GM23338 (cell line): ENCODE data around the gene SPACA7.

Experiments
- CREB1 ChIP-seq: fragments of 250-450 bp; sonication (Bioruptor Pico); IDR thresholded peaks from 2 replicates; pipeline ENCODE4 v1.5.0; 2020; ENCODE audit warnings: low read depth, mild to moderate bottlenecking, moderate library complexity
- EZH2 ChIP-seq: fragments of 200-600 bp; sonication (generic); IDR thresholded peaks from one replicate; pipeline ENCODE4 v1.8.0; 2017; ENCODE audit warnings: antibody characterized with exemption, mild to moderate bottlenecking, low read depth; ENCODE audit not compliant: unreplicated experiment
- EZH2phosphoT487 ChIP-seq: fragments of 200-600 bp; sonication (generic); IDR thresholded peaks from one replicate; pipeline ENCODE4 v1.8.1; 2018; ENCODE audit warnings: antibody characterized with exemption; ENCODE audit not compliant: unreplicated experiment
- JUNB ChIP-seq: IDR thresholded peaks from one replicate; pipeline ENCODE4 v1.6.1; 2016; ENCODE audit warnings: antibody characterized with exemption; ENCODE audit not compliant: unreplicated experiment
- NANOG ChIP-seq: IDR thresholded peaks from 2 replicates; pipeline ENCODE4 v1.6.1; 2016; ENCODE audit warnings: antibody characterized with exemption, borderline replicate concordance
- POLR2AphosphoS5 ChIP-seq: IDR thresholded peaks from 2 replicates; pipeline ENCODE4 v1.6.1; 2016; ENCODE audit warnings: antibody characterized with exemption, low read depth
- STAT1 ChIP-seq: IDR thresholded peaks from one replicate; pipeline ENCODE4 v1.6.1; 2016; ENCODE audit warnings: antibody characterized with exemption; ENCODE audit not compliant: unreplicated experiment
- ZNF114 ChIP-seq: fragments of 250-450 bp; sonication (Bioruptor Pico); IDR thresholded peaks from 2 replicates; pipeline ENCODE4 v1.5.0; 2020; ENCODE audit warnings: mild to moderate bottlenecking, moderate library complexity
- ZNF331 ChIP-seq: fragments of 250-450 bp; sonication (Bioruptor Pico); IDR thresholded peaks from 2 replicates; pipeline ENCODE4 v1.5.0; 2020; ENCODE audit warnings: low read depth, mild to moderate bottlenecking, moderate library complexity
- TF ChIP-seq, protein P1 (sequence below), 2 experiments: fragments of 200-600 bp in 1 of 2; sonication (generic) in 1 of 2; conservative IDR thresholded peaks; 2 replicates each; pipeline versions ENCODE4 v1.5.1 to v1.6.1; 2016 to 2017; ENCODE audit warnings: antibody characterized with exemption in 2 of 2, low read depth in 2 of 2, mild to moderate bottlenecking in 2 of 2, moderate library complexity in 1 of 2
- TF ChIP-seq, protein P2 (sequence below): IDR thresholded peaks from one replicate; pipeline ENCODE4 v1.6.1; 2018; ENCODE audit warnings: antibody characterized with exemption; ENCODE audit not compliant: unreplicated experiment

DNA sequence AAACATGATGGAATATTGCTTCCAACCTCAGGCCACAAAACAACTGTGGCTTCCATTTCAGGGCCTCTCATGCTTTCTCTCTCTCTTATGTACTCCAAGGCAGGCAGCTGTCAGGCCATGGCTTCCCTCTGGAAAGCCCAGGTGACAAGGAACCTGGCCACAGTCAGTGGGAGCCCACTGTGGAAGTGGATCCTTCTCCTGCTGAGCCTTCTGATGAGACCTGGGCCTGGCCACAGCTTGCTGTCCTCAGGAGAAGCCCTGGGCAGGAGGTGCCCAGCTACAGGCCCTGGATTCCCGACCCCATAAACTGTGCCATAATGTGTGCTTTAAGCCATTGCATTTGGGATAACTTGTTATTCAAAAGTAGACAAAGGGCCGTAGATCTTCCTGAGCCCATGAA lies 71.2 kb downstream of the SPACA7 start:
- TF ChIP-seq, protein P1, sequence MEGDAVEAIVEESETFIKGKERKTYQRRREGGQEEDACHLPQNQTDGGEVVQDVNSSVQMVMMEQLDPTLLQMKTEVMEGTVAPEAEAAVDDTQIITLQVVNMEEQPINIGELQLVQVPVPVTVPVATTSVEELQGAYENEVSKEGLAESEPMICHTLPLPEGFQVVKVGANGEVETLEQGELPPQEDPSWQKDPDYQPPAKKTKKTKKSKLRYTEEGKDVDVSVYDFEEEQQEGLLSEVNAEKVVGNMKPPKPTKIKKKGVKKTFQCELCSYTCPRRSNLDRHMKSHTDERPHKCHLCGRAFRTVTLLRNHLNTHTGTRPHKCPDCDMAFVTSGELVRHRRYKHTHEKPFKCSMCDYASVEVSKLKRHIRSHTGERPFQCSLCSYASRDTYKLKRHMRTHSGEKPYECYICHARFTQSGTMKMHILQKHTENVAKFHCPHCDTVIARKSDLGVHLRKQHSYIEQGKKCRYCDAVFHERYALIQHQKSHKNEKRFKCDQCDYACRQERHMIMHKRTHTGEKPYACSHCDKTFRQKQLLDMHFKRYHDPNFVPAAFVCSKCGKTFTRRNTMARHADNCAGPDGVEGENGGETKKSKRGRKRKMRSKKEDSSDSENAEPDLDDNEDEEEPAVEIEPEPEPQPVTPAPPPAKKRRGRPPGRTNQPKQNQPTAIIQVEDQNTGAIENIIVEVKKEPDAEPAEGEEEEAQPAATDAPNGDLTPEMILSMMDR (conservative IDR thresholded peaks at IDR 0.05; ENCODE audit: low read depth in 2 of 2) = no peak
- TF ChIP-seq POLR2AphosphoS5 (no peak), EZH2 (no peak), ZNF331 (CRISPR knock-in tag) (no peak), EZH2phosphoT487 (no peak), CREB1 (CRISPR knock-in tag) (no peak), NANOG (no peak), JUNB (no peak), ZNF114 (no peak), STAT1 (no peak)
- TF ChIP-seq, protein P2, sequence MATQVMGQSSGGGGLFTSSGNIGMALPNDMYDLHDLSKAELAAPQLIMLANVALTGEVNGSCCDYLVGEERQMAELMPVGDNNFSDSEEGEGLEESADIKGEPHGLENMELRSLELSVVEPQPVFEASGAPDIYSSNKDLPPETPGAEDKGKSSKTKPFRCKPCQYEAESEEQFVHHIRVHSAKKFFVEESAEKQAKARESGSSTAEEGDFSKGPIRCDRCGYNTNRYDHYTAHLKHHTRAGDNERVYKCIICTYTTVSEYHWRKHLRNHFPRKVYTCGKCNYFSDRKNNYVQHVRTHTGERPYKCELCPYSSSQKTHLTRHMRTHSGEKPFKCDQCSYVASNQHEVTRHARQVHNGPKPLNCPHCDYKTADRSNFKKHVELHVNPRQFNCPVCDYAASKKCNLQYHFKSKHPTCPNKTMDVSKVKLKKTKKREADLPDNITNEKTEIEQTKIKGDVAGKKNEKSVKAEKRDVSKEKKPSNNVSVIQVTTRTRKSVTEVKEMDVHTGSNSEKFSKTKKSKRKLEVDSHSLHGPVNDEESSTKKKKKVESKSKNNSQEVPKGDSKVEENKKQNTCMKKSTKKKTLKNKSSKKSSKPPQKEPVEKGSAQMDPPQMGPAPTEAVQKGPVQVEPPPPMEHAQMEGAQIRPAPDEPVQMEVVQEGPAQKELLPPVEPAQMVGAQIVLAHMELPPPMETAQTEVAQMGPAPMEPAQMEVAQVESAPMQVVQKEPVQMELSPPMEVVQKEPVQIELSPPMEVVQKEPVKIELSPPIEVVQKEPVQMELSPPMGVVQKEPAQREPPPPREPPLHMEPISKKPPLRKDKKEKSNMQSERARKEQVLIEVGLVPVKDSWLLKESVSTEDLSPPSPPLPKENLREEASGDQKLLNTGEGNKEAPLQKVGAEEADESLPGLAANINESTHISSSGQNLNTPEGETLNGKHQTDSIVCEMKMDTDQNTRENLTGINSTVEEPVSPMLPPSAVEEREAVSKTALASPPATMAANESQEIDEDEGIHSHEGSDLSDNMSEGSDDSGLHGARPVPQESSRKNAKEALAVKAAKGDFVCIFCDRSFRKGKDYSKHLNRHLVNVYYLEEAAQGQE = no peak
